Effector memory CD4-positive, alpha-beta T cell (primary cell): ENCODE results near the gene OSTF1.

Source experiments
- DNase-seq, 3 donors: peaks; one replicate each; pipeline ENCODE4 v3.0.0-alpha.2; 2020
- H3K27ac ChIP-seq: 2 replicates; pipeline ENCODE4 v1.7.0; 2013; ENCODE audit warnings: mild to moderate bottlenecking, low read length, moderate library complexity; ENCODE audit not compliant: insufficient read depth, poor library complexity, severe bottlenecking
- H3K27me3 ChIP-seq: replicated peaks from 2 replicates; pipeline ENCODE4 v1.7.0; 2013; ENCODE audit warnings: mild to moderate bottlenecking, low read length; ENCODE audit not compliant: insufficient read depth, control insufficient read depth, poor library complexity, severe bottlenecking
- H3K36me3 ChIP-seq: 2 replicates; pipeline ENCODE4 v1.7.0; 2013; ENCODE audit warnings: mild to moderate bottlenecking, low read length, moderate library complexity; ENCODE audit not compliant: control insufficient read depth, insufficient read depth
- H3K4me1 ChIP-seq: 2 replicates; pipeline ENCODE4 v1.7.0; 2013; ENCODE audit warnings: low read length, mild to moderate bottlenecking; ENCODE audit not compliant: control insufficient read depth, insufficient read depth, poor library complexity, severe bottlenecking
- H3K4me3 ChIP-seq: 2 replicates; pipeline ENCODE4 v1.7.0; 2013; ENCODE audit warnings: low read length, low read depth, mild to moderate bottlenecking; ENCODE audit not compliant: insufficient read depth, poor library complexity, severe bottlenecking
- H3K9me3 ChIP-seq: 2 replicates; pipeline ENCODE4 v1.7.0; 2013; ENCODE audit warnings: mild to moderate bottlenecking, low read length, moderate library complexity; ENCODE audit not compliant: control insufficient read depth

The OSTF1 gene

GRCh38 chr9:75116306-75116705 lies 28.0 kb downstream of the OSTF1 start:
- no peaks in the 10 kb centered on the region for H3K9me3 ChIP-seq
- H3K36me3 ChIP-seq = peaks cover 10% of the 10 kb centered on the region
- H3K4me1 ChIP-seq = peaks cover 7% of the 10 kb centered on the region
- H3K4me3 ChIP-seq = no peak overlapping the region
- H3K27ac ChIP-seq = no peak overlapping the region
- no peak for DNase-seq
- no peaks in the 10 kb centered on the region for H3K27me3 ChIP-seq

- DNase-seq = no peak
- H3K27ac ChIP-seq = no peak overlapping the region
- peaks cover 10% of the 10 kb centered on the region for H3K36me3 ChIP-seq
- no peak overlapping the region for H3K4me3 ChIP-seq
- H3K27me3 ChIP-seq = no peaks in the 10 kb centered on the region
- no peaks in the 10 kb centered on the region for H3K9me3 ChIP-seq
- H3K4me1 ChIP-seq = peaks cover 3% of the 10 kb centered on the region
Measured at GRCh38 chr9:75117564-75117963, 29.2 kb downstream of the OSTF1 start.

GRCh38 chr9:75120686-75121085 lies 32.4 kb downstream of the OSTF1 start:
- Histone ChIP-seq H3K27ac (no peak overlapping the region), H3K4me1 (peaks cover 3% of the 10 kb centered on the region), H3K9me3 (no peaks in the 10 kb centered on the region), H3K36me3 (peaks cover 10% of the 10 kb centered on the region), H3K27me3 (no peaks in the 10 kb centered on the region), H3K4me3 (no peak overlapping the region)
- no peak for DNase-seq

- no peak for DNase-seq
- Histone ChIP-seq H3K36me3 (peaks cover 10% of the 10 kb centered on the region), H3K27ac (no peak overlapping the region), H3K27me3 (no peaks in the 10 kb centered on the region), H3K4me1 (no peaks in the 10 kb centered on the region), H3K9me3 (no peaks in the 10 kb centered on the region), H3K4me3 (no peak overlapping the region)
Measured at GRCh38 chr9:75121914-75122558, 33.7 kb downstream of the OSTF1 start.

GRCh38 chr9:75123696-75124095 lies 35.4 kb downstream of the OSTF1 start:
- H3K4me3 ChIP-seq = no peak overlapping the region
- H3K36me3 ChIP-seq = peaks cover 8% of the 10 kb centered on the region
- no peak overlapping the region for H3K27ac ChIP-seq

GRCh38 chr9:75128535-75128934 lies 40.2 kb downstream of the OSTF1 start:
- Histone ChIP-seq H3K36me3 (peaks cover 23% of the 10 kb centered on the region), H3K27me3 (no peaks in the 10 kb centered on the region), H3K9me3 (no peaks in the 10 kb centered on the region), H3K27ac (no peak overlapping the region), H3K4me3 (no peak overlapping the region), H3K4me1 (no peaks in the 10 kb centered on the region)
- no peak for DNase-seq

More at GRCh38 chr9:75123696-75124095, 35.4 kb downstream of the OSTF1 start:
- Histone ChIP-seq H3K9me3 (no peaks in the 10 kb centered on the region), H3K4me1 (no peaks in the 10 kb centered on the region), H3K27me3 (no peaks in the 10 kb centered on the region)
- DNase-seq = no peak

- peaks cover 37% of the 10 kb centered on the region for H3K36me3 ChIP-seq
- no peak overlapping the region for H3K27ac ChIP-seq
- H3K4me3 ChIP-seq = no peak overlapping the region
- no peak for DNase-seq
- H3K4me1 ChIP-seq = no peaks in the 10 kb centered on the region
- H3K27me3 ChIP-seq = no peaks in the 10 kb centered on the region
- no peaks in the 10 kb centered on the region for H3K9me3 ChIP-seq
Measured at GRCh38 chr9:75130172-75130571, 41.9 kb downstream of the OSTF1 start.

- H3K36me3 ChIP-seq = peaks cover 42% of the 10 kb centered on the region
- no peak for DNase-seq
- no peaks in the 10 kb centered on the region for H3K27me3 ChIP-seq
- no peak overlapping the region for H3K27ac ChIP-seq
- no peaks in the 10 kb centered on the region for H3K4me1 ChIP-seq
- H3K9me3 ChIP-seq = no peaks in the 10 kb centered on the region
- H3K4me3 ChIP-seq = no peak overlapping the region
Measured at GRCh38 chr9:75130621-75131230, 42.4 kb downstream of the OSTF1 start.

- peaks cover 45% of the 10 kb centered on the region for H3K36me3 ChIP-seq
- H3K9me3 ChIP-seq = no peaks in the 10 kb centered on the region
- H3K27ac ChIP-seq = no peak overlapping the region
- no peak for DNase-seq
- H3K4me3 ChIP-seq = no peak overlapping the region
- no peaks in the 10 kb centered on the region for H3K4me1 ChIP-seq
- no peaks in the 10 kb centered on the region for H3K27me3 ChIP-seq
Measured at GRCh38 chr9:75131700-75132099, 43.4 kb downstream of the OSTF1 start.

- Histone ChIP-seq H3K27me3 (no peaks in the 10 kb centered on the region), H3K4me1 (no peaks in the 10 kb centered on the region), H3K9me3 (no peaks in the 10 kb centered on the region), H3K27ac (no peak overlapping the region), H3K4me3 (no peak overlapping the region), H3K36me3 (peaks cover 45% of the 10 kb centered on the region)
- DNase-seq = no peak
Measured at GRCh38 chr9:75132244-75132643, 43.9 kb downstream of the OSTF1 start.
